Measurements from ENCODE around the gene CRX. TPM values are rescaled to one million over a fixed set of nuclear protein-coding genes. Genes with fewer than 3 reads are reported as not detected.

Gene CRX
- total and polyA plus RNA-seq, 11 donors = not detected

DNA sequence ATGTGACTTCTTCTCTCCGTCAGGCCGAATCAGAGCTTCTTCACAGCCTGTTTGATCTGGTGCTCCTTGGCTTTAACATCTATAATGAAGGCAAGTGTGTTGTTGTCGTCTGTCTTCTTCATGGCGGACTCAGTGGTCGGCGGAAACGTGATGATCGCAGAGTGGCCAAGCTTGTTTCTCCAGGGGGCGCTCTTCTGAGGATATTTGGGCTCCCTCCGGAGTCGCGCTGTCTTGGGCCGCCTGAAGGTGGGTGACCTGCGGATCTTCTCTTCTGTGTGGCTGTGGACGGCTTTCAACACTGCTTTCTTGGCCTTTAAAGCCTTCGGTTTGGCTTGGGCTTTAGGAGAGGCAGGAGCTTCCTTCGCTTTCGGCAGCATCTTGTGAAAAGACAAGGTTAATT, 27.2 kb upstream of the CRX start:
- intact Hi-C loops (cut with DNase I) = loop anchor here in 1 of 10 donors (5.0 kb wide), 1 partner anchor 68 kb away; no protein-coding TSS in a partner anchor
- no peak for TF ChIP-seq POLR2A (IDR thresholded peaks at IDR 0.05)
- TF ChIP-seq, protein P1, sequence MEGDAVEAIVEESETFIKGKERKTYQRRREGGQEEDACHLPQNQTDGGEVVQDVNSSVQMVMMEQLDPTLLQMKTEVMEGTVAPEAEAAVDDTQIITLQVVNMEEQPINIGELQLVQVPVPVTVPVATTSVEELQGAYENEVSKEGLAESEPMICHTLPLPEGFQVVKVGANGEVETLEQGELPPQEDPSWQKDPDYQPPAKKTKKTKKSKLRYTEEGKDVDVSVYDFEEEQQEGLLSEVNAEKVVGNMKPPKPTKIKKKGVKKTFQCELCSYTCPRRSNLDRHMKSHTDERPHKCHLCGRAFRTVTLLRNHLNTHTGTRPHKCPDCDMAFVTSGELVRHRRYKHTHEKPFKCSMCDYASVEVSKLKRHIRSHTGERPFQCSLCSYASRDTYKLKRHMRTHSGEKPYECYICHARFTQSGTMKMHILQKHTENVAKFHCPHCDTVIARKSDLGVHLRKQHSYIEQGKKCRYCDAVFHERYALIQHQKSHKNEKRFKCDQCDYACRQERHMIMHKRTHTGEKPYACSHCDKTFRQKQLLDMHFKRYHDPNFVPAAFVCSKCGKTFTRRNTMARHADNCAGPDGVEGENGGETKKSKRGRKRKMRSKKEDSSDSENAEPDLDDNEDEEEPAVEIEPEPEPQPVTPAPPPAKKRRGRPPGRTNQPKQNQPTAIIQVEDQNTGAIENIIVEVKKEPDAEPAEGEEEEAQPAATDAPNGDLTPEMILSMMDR (IDR thresholded peaks at IDR 0.05) = no peak
- 80 to 88% (median 82%) methylated on average over 18 of the region's 18 CpGs for whole genome bisulfite sequencing, 4 donors

DNA sequence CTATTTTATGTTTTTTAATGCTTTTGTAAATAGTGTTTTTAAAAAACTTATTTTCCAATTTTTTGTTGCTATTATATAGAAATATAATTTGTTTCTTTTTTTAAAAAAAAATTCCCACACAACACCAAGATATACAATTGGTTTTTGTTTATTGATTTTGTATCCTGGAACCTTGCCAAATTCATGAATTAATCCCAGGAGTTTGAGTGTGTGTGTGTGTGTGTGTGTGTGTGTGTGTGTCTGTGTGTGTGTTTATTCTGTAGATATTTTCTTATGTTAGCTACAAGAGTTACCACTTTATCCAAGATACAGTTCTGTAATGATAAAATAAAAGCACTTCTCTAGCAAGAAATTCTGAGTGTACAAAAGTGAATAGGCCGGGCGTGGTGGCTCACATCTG, 25.0 kb upstream of the CRX start:
- WGBS, 4 donors = 92 to 100% (median 94%) methylated on average over 2 of the region's 2 CpGs
- Histone ChIP-seq H3K27ac (no peak overlapping the region), H3K27me3 (peaks cover 0 to 4% (median 0%) of the 10 kb centered on the region in 9 donors), H3K9me3 (peaks cover 0 to 16% (median 0%) of the 10 kb centered on the region in 12 donors), H3K36me3 (no peaks in the 10 kb centered on the region), H3K4me3 (no peak overlapping the region), H3K4me1 (no peaks in the 10 kb centered on the region)
- no peak for ATAC-seq
- DNase-seq = no peak
- TF ChIP-seq, protein P1 (IDR thresholded peaks at IDR 0.05) = no peak
- TF ChIP-seq POLR2A (IDR thresholded peaks at IDR 0.05) = no peak
- intact Hi-C loops (cut with DNase I) = no loop called here

More for the DNA sequence above, 27.2 kb upstream of the CRX start:
- peaks cover 0 to 8% (median 0%) of the 10 kb centered on the region in 12 donors for H3K9me3 ChIP-seq
- no peak overlapping the region for H3K27ac ChIP-seq
- DNase-seq = no peak
- H3K4me1 ChIP-seq = peaks cover 0 to 4% (median 0%) of the 10 kb centered on the region in 12 donors
- no peaks in the 10 kb centered on the region for H3K36me3 ChIP-seq
- no peak for ATAC-seq
- H3K4me3 ChIP-seq = no peak overlapping the region
- H3K27me3 ChIP-seq = peaks cover 0 to 4% (median 0%) of the 10 kb centered on the region in 9 donors

DNA sequence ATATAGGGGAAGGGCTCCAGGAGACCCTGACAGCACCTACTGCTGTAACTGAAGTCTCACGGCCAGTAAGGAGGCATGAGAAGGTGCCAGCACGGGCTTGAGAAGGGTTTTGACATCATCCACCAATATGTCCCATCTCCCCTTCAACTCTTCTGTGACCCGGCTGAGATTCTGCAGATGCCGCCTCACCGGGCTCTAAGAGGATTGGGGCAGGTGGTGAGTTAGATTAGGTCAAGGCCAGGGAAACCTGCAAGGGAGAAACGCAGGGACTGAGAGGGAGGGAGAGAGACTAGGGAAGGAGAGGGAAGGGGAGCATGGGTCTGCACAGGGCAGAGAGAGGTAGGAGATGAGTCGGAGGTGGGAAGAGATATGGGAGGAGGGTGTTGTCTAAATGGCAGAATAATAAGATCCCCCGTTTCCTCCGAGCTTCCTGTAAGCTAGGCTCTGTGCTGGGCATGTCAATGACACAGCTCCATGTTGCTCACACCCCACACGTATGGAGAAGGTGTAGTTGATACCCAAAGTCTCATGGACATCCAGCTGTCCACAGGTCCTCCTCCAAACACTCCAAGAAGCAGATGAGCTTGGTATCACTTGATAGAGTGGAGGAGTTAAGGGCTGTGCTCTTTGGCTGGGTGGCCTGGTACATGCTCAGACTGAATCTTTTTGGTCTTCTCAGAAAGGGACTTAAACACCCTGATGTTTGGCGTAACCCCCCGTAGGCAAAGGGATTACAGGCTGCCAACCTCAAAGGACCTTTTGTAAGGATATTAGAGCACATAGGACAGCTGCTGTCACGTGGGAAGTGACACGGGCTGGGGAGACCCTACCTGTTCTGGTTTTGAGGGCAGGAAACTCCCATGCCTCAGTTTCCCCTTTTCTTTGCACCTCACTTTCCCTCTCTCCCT, 23.5 kb upstream of the CRX start:
- H3K36me3 ChIP-seq = no peaks in the 10 kb centered on the region
- no peak for DNase-seq
- H3K9me3 ChIP-seq = peaks cover 0 to 8% (median 0%) of the 10 kb centered on the region in 12 donors
- H3K27ac ChIP-seq = no peak overlapping the region
- ATAC-seq = no peak
- TF ChIP-seq, protein P1 (IDR thresholded peaks at IDR 0.05) = no peak
- no peak for TF ChIP-seq POLR2A (IDR thresholded peaks at IDR 0.05)
- 53 to 62% (median 55%) methylated on average over 14 of the region's 14 CpGs for WGBS, 4 donors
- H3K4me3 ChIP-seq = no peak overlapping the region
- no peaks in the 10 kb centered on the region for H3K4me1 ChIP-seq
- intact Hi-C loops (cut with DNase I) = no loop called here
- H3K27me3 ChIP-seq = peaks cover 0 to 4% (median 0%) of the 10 kb centered on the region in 9 donors

DNA sequence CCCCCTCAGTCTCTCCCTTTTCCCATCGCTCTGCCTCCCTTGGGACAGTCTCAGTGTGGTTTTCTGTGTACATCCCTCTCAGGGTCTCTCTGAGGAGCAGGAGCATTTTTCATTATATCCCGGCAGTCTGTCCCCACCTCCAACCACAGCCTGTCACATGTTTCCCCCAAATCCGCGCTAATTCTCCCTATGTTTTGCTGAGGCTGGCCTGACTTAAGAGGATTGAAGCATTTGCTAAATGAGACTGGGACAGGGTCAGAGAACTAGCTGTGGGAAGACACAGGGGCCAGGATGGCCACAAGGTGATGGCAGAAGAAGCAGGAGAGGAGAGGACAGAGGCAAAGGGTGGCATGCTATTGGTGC, 22.9 kb upstream of the CRX start:
- ATAC-seq (no peak), DNase-seq (no peak)
- Histone ChIP-seq H3K27ac (no peak overlapping the region), H3K4me1 (no peaks in the 10 kb centered on the region), H3K9me3 (peaks cover 0 to 8% (median 0%) of the 10 kb centered on the region in 12 donors), H3K36me3 (no peaks in the 10 kb centered on the region), H3K4me3 (no peak overlapping the region), H3K27me3 (peaks cover 0 to 4% (median 0%) of the 10 kb centered on the region in 9 donors)
- 82 to 85% (median 84%) methylated on average over 4 of the region's 4 CpGs for WGBS, 4 donors
- intact Hi-C loops (cut with DNase I) = no loop called here
- TF ChIP-seq POLR2A (IDR thresholded peaks at IDR 0.05) = no peak
- TF ChIP-seq, protein P1 (IDR thresholded peaks at IDR 0.05) = no peak
